Stimulated activated CD8-positive, alpha-beta memory T cell treated with anti-CD3 and anti-CD28 coated beads, Interleukin-15, amount 100 ng/mL, for 4 hours (primary cell): Measurements from ENCODE around the gene RPL6.
"Not testable (repeated sequence)": the region's sequence is repeated elsewhere in the genome, so short reads cannot be mapped to it uniquely, and the experiment has no call there.

Experiments used
- DNase-seq, 2 donors: peaks; one replicate each; pipeline ENCODE4 v3.0.0-alpha.2; 2020; ENCODE audit warnings: low read depth in 2 of 2

RPL6 gene

DNA sequence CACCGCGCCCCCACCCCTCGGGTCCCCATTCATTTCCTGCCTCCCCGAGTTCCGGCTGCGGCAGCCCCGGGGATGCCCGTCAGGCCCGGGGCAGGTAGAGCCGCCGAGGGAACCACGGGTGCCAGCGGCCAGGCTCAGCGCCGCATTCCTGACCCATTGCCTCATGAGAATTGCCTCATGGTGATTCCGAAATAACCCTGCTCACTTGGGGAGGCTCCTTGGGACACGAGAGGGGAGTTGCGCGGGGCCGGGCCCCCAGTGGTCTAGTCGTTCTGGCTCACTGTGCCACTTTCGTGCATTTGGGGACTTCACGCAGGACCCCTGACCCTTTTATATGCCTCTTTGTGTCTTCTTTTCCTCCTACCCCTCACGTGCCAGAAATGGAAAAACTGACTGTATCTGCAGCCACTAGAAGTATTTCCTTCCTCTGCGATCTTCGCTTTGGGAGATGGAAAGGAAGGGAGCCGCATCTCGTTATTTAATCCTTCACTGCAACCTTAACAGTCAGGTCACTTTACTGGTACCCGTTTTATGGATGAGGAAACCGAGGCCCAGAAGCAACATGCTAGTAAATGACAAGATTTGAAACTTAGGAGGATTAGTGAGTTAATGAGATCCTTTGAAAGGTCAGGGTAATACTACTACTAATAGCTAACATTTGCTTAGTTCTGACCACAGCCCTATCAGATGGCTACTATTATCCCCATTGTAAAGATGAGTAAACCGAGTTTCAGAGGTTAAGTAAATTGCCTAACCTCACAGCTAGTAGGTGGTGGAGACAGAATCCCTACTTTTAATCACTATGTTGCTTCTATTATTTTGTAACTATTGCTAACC is 10.1 kb upstream of the RPL6 start:
- peak in 1 of 2 donors; percentile 6 for DNase-seq

GRCh38 chr12:112418608-112419296 is 9.3 kb upstream of the RPL6 start, which contains the start of gene PTPN11:
Gene PTPN11, plus strand, starts transcription at chr12:112418947. Its CDS starts 165 bp downstream, at chr12:112419112.
- DNase-seq = peak; percentile 83 to 86

- DNase-seq = peak in 1 of 2 donors; percentile 5
Measured at GRCh38 chr12:112418273-112418607, 8.8 kb upstream of the RPL6 start.

DNA sequence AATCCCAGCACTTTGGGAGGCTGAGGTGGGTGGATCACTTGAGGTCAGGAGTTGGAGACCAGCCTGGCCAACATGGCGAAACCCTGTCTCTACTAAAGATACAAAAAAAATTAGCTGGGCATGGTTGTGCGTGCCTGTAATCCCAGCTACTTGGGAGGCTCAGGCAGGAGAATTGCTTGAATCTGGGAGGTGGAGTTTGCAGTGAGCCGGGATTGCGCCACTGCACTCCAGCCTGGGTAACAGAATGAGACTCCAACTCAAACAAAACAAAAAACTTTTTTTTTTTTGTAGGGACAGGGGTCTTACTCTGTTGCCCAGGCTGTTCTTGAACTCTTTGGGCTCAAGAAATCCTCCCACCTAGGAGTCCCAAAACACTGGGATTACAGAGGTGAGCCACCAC is 6.1 kb upstream of the RPL6 start:
- DNase-seq = not testable (repeated sequence)

DNA sequence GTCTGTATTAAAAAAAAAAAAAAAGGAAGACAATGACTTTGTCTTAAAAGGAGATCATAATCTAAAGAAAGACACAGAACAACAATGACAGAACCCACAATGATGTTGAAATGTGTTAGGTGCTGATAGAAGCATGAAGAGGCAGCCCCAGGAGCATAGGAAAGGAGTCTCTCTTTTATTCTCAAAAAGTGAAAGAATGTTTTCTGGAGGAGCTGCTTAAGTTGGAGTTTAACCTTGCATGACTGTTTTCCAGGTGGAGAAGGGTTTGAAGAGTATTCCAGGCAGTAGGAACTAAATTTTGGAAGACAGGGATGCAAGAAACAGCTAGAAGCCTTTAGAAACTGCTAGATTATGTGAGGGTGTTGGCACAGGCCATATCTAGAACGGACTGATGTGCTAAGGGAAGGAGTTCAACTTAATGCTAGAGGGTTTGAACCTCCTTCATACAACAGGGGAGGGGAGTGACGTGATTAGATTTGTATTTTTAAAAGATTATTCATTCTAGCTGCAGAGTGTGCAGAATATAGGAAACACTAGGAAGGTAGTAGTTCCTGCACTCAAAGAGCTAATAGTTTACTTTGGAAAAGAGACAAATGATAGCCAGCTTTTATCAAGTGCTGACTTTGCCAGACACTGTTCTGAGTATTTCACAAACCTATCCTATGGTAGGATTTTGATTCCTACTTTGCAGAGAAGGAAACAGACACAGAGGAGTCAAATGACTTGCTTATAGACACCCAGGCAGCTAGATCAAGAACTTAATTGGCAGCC is 4.6 kb upstream of the RPL6 start:
- no peak for DNase-seq

DNA sequence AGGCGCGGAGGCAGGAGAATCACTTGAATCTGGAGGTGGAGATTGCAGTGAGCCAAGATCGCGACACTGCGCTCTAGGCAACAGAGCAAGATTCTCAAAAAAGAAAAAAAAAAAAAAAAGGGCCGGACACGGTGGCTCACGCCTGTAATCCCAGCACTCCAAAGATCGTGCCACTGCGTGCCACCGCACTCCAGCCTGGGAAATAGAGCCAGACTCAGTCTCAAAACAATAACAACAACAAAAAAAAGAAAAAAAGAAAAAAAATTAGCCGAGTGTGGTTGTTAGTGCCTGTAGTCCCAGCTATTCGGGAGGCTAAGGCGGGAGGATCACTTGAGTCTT is 470 bp upstream of the RPL6 start:
- no peak for DNase-seq

DNA sequence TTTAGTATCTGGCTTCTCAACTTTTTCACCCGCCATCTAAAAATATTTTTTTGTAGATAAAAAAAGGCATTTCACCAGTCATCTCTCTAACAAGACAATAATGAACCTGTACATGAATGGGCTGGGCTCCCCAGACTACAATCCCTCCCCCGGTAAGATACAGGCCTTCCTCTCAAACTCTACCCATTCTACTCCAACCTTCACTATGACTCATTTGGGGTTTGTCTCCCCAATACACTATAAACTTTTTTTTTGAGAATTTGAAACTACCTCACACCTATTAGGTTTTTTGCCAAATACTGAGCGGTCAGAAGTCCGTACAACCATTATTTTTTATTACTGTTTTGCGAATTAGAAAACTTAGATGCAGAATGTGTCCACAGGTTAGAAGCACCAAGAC is 784 bp downstream of the RPL6 start:
- peak in 1 of 2 donors; percentile 11 for DNase-seq

DNA sequence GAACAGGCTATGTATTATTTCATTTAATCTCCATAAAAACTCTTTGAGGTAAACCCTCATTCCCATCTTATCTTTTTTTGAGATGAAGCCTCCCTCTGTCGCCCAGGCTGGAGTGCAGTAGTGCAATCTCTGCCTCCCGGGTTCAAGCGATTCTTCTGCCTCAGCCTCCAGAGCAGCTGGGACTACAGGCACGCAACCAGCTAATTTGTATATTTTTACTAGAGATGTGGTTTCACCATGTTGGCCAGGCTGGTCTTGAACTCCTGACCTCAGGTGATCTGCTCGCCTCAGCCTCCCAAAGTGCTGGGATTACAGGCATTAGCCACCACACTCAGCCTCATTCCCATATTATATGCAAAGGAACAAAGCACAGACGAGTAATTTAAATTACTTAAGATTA is 1.7 kb downstream of the RPL6 start:
- not testable (repeated sequence) for DNase-seq

DNA sequence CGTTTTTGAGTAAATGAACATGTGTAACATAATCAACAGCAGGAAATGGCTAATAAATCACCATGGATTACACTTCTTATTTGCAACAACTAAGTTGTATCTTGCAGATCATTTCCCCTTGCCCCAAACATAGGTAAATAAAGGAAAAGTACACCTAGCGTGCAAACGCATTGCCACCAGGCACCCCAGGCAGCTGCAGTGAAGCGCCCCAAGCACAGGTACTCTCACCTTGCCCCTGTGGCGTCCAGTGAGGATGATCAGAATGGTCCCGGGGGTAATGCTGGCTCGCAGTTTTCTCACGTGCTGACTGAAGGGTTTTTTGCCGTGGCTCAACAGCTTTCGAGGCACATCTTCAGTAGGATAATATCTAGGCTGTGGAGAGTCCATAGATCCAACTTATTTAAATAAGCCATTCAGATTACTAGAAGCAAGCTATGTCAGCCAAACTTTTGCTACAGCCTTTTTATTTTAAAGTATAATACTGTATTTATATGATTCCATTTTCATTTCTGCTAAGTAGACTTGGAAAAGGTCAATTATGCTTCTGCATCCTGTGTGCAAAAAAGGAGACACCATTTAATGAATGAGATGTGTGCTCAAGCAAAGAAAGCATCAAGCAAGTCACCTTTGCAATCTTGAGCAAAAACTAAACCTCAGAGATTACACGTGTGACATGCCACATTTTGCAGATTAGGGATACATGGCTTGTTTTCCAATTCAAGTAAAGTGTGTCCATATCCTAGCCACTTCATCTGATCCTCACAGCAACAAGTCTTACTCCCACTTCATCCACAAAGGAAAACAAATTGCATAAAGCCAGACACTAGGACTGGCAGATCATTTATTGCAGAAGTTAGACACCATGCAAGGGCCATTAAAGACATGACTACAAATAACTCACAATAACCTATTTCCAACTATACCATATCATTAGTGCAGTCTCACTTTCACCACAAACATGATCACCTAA is 2.6 kb downstream of the RPL6 start:
- no peak for DNase-seq

DNA sequence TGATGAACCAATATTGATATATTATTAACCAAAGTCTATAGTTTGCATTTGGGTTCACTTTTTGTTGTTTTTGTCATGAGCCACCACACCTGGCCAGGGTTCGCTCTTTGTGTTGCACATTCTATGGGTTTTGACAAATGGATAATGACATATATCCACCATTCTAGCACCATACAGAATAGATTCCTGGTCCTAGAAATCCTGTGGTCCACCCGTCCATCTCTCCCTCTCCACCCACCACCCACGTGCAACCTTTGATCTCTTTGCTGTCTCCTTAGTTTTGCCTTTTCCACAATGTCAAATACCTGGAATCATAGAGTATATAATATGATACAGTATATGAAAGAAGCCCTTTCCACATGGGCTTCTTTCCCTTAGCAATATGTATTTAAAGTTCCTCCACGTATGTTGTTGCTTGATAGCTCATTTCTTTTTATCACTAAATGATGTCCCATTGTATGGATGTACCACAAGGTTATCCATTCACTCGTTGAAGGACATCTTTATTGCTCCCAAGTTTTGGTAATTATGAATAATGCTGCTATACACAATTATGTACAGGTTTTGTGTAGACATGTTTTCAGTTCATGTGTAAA is 7.4 kb downstream of the RPL6 start:
- DNase-seq = no peak

DNA sequence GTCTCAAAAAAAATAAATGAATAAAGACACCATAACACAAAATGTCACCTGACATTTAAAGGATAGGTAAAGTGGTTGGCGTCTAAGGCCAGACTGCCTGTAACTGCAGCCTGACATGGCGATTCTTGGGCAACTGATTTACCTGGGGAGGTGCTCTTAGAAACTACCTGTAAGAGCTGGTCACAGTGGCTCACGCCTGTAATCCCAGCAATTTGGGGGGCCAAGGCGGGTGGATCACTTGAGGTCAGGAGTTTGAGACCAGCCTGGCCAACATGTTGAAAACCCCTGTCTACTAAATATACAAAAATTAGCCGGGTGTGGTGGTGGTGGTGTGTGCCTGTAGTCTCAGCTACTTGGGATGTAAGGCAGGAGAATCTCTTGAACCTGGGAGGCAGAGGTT is 8.4 kb downstream of the RPL6 start:
- no peak for DNase-seq

DNA sequence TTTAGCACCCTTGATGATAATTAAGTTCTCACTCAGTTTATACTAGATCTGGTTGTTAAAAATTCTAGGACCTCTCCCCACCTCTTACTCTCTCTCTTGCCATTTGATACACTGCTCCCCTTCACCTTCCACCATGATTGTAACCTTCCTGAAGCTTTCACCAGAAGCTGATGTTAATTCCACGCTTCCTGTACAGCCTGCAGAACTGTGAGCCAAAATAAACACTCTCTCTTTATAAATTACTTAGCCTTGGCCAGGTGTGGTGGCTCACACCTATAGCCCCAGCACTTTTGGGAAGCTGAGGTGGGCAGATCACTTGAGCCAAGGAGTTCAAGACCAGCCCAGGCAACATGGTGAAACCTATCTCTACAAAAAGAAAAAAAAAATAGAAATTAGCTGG is 16.1 kb downstream of the RPL6 start:
- DNase-seq = no peak

GRCh38 chr12:112389922-112390654 is 19.3 kb downstream of the RPL6 start:
- DNase-seq = not testable (repeated sequence)

- no peak for DNase-seq
Measured at GRCh38 chr12:112389228-112389627, 20.2 kb downstream of the RPL6 start.

GRCh38 chr12:112386726-112387125 is 22.7 kb downstream of the RPL6 start:
- no peak for DNase-seq

GRCh38 chr12:112382866-112383265 is 26.5 kb downstream of the RPL6 start:
- DNase-seq = no peak

DNA sequence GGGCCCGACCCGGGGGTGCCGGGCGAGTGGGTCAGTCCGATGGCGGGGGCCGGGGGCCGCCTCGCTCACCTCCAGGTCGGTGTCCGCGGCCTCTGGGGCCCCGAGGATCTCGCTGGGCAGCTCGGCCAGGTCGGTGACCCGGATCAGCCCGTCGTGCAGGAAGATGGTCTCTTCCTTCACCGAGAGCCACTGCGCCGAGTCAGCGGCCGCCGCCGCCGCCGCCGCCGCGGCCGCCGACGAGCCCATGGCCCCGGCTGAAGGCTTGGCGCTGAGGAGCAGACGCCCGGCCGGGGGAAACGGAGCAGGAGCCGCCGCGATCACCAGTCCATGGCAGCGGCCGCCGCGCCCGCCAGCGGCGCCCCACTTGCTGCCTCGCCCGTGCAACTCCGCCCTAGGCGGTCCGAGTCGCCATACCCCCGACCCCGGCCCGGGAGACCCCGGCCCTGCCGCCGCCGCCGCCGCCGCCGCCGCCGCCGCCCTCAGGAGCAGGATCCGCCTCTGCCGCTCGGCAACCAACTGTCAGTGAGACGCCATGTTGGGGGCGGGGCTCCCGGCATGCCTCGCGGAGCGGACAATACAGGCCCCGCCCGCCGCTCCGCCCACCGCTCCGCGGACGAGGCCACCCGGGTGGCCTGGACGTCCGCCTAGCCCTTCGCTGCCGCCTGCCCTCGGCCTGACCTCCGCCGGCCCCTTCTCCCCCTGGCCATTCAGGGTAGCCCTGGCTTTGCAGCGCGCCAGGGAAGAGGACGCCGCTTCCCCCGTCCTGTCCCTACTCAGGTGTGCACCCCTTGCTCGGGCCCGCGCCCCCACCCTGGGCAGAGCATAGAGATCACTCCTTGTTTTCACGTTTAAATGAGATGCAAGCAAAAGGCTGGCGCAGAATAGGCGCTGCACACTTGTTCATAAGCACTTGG is 27.3 kb downstream of the RPL6 start, which contains the start of gene HECTD4:
TSS of gene HECTD4 (minus strand) at position 549 of the 914 bp plus-strand sequence. CDS start at position 246, 303 bp downstream.
- peak; percentile 79 to 82 for DNase-seq

GRCh38 chr12:112381406-112381882 is 28.0 kb downstream of the RPL6 start:
- DNase-seq = peak in 1 of 2 donors; percentile 14
